ENCODE measurements around the gene PAFAH1B1.

PAFAH1B1 gene

GRCh38 chr17:2723505-2723996 lies 130.1 kb downstream of the PAFAH1B1 start:
- no peak for DNase-seq

DNA sequence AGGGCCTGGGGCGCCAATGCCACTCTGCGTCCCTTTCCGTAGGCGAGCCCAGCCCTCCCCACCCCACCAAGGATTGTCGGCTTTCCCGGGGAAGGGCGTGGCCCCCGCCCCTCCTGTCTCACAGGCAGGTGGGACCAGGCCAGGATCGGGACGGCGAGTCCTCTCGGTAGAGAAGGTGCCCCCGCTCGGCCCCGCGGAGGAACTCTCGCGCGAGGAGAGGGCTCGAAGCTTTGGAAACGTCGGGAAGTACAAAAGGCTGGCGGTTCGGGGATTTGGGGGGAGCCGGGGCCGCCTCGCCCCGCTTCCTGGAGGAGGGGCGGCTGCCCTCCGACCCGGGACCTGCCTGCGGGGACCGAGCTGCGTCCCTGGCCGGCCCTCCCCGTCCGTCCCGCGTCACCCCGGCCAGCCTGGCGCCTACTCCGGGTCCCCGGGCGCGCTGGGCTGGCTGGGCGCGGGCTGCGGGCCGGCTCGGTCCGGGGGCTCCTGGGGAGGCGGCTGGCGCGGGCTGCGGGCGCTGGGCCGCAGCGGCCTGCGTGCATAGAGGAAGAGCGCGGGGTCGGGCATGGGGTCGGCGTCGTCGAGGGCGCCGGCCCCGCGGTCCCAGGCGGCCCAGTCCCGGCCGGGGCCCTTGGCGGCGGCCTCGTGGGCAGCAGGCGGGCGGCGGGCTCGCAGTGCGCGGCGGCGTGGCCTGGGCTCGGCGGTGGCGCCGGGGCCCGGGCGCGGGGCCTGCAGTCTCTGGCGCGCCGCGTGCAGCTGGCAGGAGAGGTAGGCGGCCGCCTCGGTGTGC lies 130.7 kb downstream of the PAFAH1B1 start:
- no peak for DNase-seq

DNA sequence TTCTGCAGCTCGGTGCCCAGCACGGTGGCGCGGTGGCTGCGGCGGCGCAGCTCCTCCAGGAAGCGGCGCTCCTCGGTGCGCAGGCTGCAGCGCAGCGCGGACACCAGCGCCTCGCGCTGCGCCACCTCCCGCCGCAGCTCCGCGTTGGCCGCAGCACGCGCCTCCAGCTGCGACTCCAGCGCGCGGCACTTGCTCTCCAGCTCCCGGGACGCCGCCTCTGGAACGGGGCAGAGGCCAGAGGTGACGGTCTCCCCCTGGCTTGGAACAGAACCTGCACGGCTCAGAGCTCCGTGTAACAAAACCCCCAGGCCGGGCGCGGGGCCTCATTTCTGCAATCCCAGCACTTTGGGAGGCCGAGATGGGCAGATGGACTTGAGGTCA lies 131.3 kb downstream of the PAFAH1B1 start:
- DNase-seq = peak; percentile 28

GRCh38 chr17:2730764-2731353 lies 137.4 kb downstream of the PAFAH1B1 start:
- DNase-seq = no peak

- no peak for DNase-seq
Observed at GRCh38 chr17:2731807-2732206, 138.4 kb downstream of the PAFAH1B1 start.

DNA sequence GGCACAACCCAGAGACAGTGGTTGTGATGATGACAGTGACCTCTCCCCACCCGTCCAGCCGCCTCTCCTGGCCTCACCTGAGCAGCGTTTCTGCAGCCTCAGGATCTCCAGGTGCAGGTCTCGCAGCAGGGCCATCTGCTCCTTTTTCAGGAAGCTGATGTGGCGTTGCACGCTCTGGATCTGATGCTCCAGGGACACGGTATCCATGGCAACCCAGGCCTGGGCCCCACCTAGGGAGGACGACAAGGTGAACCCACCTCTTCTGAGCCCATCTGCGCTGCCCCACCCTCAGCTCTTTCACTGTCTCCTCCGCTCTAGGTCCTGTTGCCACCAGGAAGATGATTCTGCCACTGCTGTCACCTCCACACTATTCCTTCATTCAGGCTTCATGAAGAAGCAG lies 141.5 kb downstream of the PAFAH1B1 start:
- no peak for DNase-seq

Data from central memory CD4-positive, alpha-beta T cell (primary cell).